Stimulated activated CD4-positive, alpha-beta T cell treated with anti-CD3 and anti-CD28 coated beads, Interleukin-4, amount 100 ng/mL, for 48 hours (primary cell): ENCODE results near the gene DUSP16.
"Not testable (repeated sequence)": the region's sequence is repeated elsewhere in the genome, so short reads cannot be mapped to it uniquely, and the experiment has no call there.

Source experiments
- DNase-seq, 2 donors: peaks; one replicate each; pipeline ENCODE4 v3.0.0-alpha.2; 2020; ENCODE audit warnings: low read depth in 2 of 2

DUSP16 gene

DNA sequence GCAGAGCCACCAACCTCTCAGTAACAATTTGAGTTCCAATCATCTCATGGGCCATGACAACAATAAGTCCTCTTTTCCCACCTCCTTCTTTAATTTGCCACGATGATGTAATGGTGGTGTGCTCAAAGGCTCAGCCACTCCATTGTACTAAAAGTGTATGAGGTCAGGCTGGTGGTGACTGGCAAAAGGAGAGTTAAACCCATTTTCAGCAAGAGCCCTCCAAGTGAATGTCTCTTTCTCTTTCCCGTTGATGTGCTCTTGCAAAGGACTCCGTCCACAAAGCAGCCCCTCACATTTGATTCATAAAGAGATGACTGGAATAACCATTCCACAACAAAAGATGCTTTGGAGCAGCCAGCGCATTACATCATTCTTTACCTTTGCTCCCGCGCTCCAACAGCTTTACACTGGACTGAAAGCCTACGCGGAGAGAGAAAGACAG, 41.6 kb downstream of the DUSP16 start:
- DNase-seq, result no peak

DNA sequence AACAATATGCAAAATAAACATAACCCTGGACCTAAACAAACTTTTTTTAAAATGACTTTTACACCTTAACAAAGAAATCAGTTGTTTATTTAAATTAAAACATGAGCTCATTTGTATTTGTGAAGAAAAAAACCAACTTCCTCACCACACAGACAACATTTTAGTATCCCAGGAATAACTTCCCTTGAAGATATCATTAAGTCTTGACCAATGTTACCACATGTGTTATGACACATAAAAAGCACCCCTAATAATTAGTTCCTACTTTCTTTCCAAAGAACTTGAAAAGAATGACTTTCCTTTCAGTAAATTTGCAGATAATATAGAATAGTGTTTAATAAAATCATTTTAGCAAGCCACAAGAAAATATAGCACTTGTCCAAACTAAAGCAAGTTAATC, 42.4 kb downstream of the DUSP16 start:
- no peak for DNase-seq

DNA sequence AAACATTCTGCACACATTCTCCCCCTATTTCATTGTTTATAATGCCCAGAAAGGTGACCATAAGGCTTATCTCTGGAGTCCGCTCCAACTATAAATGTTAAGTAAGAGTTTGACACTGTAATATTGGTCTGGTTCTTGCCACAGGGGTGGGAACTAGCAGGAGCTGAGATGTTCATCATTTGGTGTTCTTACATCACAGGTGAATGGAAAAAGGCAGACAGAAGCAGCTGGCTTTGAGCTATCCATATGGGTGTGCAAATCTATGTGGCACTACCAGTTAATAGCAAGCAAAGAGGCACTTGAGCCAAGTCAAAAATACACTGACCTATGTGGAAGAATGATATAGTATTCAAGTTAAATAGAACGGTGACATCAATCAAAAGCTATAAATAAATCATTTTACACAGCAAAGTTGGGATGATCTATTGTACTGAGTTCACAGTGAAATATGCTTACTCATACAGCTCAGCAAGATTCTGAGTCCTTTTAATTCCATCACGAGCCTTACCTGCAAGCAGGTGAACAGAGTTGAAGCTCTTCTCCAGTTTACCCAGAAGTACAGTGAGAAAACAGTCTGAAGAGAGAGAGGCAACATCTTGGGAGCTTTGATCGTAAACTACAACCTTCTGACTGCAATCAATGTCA, 43.2 kb downstream of the DUSP16 start:
- DNase-seq, result no peak

DNA sequence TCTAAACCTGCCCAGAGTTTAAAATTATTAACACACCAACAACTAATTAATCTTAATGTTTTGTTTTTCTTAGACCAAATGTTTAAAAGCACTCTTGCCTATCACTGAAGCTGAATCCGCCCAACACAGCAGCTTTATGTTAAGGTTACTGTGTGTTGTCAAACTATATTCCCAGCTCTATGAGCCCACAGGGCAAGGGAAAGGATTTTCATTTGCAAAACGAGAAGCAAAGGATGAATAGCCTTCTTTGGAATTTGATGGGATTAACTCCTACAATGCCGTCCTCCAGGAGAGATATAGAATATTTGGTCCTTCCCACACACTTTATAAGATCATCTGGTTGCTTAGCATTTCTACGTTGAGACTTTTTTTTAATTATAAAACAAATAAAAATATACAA, 43.7 kb downstream of the DUSP16 start:
- DNase-seq, result no peak

DNA sequence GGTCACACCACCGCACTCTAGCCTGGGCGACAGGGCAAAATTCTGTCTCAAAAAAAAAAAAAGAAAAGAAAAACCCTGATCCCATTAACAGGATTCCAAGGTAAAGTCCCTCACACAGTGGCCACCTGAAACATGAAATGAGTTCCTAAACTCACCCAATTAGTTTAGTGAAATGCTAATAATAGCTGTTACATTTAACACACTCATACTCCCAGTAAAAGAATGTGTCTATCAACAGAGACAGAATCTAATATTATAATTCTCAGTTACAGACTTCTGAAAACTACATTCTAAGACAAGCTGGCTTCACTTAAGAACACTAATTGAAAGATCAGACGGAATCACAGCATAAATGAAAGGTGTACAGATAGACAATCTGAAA, 44.2 kb downstream of the DUSP16 start:
- DNase-seq, result no peak

DNA sequence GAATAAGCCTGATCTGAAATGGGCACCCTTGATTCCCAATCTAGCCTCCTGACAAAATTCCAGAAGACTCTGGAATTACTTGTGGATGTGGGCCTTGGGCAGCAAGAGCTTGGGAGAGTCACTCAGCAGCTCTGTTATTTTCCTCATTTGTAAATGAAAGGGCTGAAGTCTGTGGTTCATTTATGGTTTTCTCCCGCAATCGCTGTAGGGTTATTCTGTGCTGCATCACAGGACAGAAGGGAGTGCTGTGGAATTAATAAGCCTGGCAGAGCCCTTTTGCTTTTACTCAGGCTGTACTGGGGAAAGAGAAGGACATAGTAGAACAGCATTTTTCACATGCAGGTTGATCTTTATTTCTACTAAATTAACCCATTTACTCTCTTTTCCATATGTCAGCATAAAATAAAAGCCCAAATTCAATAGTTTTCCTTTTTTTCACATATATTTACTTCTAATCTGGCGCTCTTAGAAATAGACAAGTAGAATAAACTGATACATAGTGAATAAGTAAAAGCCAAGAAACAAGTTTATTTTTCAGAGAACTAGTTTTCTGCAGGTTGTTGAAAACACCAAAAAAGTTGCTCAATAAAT, 49.2 kb downstream of the DUSP16 start:
- no peak for DNase-seq

DNA sequence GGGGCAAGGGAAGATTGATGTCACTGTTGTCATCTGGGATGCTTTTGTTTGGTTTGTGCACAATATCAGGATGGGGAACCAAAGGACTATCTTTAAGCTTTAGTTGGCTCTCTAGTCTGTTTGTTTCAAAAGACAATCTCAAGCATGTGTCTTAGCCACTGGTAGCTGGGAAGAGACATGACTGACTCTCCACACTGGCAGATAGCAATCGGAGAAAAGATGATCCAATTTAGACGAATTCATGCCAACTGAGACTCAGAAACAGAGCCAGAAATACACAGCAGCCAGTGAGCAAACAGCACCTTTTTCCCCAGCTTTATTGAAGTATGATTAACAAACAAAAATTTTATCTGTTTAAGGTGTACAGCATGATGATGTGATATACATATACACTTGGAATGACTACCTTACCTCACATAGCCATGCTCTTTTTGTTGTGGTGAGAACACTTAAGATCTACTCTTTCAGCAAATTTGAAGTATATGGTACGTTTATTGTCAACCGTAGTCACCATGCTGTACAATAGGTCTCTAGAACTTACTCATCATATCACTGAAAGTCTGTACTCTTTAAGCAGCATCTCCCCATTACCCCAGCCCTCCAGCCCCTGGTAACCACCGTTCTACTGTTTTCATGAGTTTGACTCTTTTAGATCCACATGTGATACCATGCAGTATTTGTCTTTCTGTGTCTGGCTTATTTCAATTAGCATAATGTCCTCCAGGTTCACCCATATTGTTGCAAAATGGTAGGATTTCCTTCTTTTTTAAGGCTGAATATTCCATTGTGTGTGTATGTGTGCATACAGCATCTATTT, 50.6 kb downstream of the DUSP16 start:
- peak; percentile 27 for DNase-seq

DNA sequence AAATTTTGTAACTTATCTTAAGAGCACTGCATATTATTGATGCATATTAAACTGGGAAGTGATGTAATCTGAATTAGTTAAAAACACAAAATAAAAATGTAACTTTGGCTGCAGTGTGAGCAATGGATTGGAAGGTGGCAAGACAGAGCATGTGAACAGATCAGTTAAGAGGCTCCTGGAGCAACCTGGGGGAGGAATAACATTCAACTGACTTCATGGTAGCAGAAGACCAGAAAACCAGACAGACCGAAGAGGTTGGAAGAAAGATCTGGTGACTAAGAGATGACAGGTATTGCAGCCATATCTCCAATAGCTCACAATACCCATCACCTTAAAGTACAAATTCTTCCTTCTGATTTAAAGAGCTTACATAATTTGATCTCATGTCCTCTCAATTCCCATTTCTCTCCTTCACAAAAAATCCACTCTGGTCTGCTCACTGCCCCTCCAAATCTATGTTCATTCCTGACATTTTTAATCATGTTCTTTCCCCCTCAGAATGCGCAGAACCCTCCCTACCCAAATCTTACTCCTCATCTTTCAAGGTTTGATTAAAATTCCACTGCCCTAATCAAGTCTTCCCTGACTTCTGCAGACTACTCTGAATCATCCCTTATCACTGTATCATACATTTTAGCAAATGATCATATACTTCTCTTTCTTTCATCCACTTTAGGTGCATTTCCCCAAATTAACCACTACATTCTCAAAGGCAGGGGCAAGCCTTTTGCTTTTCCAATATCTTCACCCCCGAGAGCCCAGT, 51.5 kb downstream of the DUSP16 start:
- no peak for DNase-seq

DNA sequence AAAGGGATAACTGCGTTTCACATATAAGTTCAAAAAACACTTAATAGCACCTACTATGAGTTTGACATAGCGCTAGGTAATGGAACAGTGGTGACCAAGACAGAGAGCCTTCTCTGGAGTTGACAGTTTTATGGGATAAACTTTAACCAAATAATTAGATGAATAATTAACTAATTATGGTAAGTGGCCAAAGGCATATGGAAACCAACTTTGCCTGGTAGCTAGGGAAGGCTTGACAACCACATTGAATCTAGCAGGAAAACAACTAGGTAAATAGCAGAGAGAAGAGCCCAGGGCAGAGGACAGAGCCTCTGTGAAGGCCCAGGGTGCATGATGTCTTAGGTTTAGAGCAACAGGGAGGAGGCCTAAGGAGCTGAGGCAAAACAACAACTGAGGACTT, 52.1 kb downstream of the DUSP16 start:
- DNase-seq, result no peak

DNA sequence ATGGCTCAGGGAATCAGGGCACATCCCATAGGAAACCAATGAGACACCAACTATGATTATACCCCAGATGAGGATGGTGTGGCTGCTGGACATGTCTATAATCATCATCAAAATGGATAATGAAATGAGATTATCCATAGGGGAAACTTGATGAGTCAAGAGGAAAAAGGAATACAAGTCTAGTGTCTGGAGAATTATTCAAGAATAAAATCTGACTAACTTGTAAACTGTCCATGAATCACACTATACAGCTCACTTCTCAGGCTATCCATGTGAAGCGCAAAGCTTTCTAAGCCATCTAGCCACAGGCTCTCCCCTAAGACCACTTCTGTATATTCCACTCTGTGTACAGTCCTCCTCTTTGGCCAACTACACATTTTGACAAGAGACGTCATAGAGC, 52.5 kb downstream of the DUSP16 start:
- DNase-seq, result no peak

DNA sequence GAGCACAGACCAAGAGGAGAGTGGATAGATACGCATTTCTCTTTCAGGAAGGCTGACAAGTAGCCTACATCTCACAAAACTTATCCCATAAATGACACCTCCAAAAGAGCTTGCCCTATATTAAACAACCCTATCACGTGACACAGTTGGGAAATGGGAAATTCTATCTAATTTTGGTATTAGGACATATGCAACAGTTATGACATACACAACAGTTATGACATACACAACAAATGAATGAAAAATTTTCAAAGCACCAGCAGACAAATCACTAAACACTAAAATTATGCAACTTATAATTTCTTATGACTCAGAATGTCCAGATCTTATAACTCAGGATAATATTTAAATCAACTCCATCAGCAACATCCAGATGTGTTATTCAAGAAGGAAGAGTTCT, 54.1 kb downstream of the DUSP16 start:
- DNase-seq, result no peak

DNA sequence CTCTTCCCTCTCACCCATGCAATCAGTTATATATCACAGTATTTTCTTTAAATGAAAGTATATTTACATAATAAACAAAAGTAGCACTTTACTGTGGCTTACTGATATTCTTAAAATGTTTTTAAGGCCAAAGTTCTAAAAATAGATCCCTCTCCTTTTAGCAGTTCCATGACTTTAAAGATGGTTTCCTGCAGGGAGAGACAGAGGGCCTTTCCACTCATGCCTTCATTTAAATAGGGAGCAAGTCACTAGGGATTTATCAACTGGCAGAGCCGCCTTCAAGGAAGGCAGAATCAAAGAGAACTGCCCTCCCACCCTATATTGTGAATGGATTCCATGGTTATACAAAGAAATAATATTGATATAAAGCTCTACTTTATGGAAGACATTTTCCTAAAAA, 55.5 kb downstream of the DUSP16 start:
- DNase-seq, result no peak

DNA sequence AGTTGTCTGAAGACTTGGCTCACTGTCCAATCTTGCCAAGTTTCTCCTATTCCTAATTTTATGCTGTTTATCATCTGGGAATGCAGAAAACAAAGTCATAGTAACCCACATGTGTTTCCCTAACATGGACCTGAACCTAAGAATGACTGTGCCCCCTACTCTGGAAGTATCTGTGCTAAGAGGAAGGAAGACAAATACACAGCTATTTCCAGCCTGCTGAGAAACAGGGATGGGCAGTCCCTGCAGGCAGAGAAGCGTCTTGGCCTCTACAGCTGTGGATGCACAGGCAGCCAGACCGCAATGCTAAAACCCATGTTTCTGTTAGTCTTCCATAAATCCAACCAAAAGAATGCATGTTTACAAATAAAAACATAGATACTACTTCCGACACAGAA, 56.2 kb downstream of the DUSP16 start:
- DNase-seq, result no peak

DNA sequence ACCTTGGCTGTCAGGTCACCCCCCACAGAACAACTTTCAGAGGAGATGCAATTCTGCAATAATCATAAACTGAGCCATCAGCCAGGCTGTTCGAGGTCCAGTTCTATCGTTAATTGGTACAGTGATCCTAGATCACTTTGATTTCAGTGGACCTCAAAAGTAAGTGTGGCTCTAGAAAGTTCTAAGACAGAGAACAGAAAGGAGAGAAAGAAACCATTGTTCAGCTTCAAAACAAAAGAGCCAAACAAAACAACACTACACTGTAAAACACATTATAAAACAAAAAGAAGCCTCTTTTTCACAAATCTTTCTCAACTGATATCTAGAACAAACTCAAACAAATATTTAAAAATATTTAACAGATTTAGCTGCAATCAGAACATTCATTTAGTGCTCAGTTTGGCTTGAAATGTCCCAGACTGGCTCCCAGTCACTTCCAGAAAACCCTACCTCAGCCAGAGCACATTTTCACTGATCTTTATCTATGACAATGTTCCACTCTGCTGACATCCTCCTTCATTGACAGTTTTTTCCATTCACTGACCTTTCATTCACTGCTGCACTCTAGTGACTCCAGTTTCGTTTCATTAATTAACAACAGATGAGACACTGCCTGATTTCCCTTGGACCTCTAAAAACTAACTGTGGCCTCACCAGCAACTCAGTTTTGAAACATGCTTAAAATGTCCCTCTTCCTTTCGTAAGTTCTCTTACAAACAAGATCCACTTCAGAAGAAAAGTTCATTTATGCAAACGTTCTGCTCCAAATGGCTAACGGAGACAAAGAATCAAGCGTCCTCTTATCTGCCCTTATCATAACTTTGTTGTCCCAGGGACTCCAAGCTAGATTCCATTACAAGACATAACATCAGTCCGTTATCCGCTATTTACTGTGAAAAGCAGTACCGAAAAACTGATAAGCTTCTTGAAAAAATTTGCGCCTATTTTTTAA, 56.8 kb downstream of the DUSP16 start:
- no peak for DNase-seq

DNA sequence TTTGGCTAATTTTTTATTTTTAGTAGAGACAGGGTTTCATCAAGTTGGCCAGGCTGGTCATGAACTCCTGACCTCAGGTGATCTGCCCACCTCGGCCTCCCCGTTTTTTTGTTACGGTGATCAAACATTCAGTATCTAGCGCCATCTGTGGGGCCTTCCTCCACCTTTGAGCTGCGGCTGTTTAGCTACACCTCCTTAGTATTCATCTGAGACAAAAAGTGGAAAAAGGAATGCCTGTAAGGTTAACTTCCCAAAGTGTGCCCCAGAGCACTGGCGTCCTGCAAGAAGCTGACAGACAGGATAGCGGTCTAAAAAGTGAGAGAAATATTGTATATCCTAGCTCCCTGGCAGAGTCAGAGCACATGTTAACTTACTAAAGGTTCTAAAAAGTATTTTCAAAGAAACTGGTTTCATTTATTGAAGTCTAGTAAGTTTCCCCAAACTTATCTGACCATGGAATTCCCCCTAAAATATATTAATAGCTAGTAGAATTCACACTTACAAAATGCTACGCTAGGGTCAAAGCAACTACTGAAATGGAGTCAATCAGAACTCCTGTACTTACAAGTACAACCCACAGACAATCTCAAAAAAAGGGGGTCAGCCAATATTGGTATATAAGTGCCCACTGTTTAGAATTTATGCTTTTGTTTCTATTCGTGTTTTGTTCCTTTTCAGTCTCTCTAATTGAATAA, 59.1 kb downstream of the DUSP16 start:
- DNase-seq, result peak in 1 of 2 donors; percentile 40

DNA sequence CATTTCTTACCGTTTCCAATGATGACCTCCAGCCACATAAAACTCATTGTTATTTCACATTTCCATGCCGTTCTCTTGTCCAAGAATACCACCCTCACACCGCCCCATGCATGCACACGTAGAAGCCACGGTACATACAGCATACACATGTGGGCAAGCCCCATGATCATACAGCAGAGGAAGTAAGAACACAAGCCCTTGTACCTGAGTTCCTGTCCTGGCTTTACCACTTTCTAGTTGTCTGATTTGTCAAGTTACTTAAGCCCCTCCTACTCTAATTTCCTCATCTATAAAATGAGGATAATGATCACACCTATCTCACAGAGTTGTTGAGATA, 59.9 kb downstream of the DUSP16 start:
- DNase-seq, result no peak

DNA sequence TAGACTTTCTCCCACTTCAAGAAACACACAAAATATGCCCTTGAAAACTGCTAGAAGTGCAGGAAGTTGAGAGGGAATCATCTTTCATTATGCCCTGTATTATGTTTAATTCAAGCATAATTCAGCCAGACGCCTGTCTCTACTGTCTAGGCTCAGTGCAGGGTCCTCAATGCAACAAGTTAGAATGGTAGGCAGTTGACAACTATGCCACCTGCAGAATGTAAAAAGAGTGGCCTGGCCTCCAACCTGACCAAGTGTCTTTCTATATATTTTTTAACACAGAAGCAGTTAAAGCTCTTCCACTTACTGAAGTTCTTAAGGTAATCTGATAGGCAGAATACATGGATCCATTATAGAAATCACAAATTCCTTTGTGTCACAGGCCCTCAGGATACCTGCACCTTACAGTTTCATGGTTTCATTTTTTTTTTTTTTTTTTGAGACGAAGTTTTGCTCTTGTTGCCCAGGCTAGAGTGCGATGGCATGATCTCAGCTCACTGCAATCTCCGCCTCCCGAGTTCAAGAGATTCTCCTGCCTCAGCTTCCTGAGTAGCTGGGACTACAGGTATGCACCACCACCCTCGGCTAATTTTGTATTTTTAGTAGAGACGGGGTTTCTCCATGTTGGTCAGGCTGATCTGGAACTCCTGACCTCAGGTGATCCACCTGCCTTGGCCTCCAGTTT, 60.4 kb downstream of the DUSP16 start:
- DNase-seq, result not testable (repeated sequence)

DNA sequence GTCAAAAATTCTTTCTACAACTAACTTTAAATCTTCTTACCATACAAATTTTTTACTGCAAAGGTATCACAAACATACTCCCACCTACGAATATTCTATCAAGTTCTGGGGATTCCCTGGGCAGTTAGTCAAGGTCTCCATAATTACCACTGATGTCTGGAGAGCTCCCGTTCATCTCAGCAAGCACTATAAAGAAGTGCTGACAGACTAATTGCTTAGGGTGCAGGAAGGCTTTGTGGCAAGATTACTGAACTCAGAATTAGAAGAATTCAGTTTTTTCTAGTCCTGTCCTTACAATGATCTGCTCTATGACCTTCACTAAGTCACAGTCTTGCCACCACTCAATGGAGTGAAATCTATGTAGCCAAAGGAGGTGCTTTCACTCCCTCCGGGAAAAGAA, 61.5 kb downstream of the DUSP16 start:
- no peak for DNase-seq

DNA sequence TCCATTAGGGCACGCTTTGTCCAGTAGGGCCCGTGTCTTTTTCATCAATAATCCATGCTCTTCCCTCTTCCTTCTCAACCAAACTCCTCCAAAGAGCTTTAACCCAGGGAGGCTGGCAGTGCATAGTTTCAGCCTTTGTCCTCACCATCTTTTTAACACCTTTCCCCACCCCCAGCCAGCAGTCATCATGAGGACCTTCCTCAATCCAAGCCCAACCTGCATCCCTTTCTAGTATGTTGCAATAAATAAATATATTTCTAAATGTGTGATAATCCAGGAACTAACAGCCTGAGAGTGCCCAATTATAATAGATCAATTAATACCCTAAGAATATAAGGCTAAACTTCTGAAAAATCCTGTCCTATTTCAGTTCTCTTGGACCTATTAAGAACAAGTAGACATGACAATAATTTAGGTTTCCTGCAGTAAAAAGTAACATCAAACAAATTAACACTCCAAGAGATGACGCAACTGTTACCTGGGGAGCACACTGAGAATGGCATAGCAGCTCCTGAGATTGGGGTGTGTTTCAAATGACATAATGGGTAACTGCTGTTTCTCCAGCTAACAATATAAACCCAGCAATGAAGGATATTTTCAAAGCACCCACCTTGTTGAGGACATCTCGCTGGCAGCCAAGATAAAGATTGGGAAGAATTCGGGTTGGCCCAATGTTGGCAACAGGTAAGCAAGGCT, 62.6 kb downstream of the DUSP16 start:
- DNase-seq, result no peak

DNA sequence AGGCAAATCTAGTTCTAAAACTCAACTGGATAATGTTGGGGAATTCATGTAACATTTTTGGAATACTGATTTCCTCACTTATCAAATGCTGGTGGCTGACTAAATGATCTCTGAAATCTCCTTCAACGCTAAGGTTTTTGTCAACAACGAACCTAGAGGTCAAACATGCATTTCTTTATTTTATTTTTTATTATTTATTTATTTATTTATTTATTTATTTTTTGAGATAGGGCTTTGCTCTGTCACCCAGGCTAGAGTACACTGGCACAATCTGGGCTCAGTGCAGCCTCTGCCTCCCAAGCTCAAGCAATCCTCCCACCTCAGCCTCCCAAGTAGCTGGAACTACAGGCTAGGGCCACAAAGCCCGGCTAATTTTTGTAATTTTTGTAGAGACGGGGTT, 64.5 kb downstream of the DUSP16 start:
- no peak for DNase-seq
